ENCODE results near the gene MAST3.

Gene MAST3

DNA sequence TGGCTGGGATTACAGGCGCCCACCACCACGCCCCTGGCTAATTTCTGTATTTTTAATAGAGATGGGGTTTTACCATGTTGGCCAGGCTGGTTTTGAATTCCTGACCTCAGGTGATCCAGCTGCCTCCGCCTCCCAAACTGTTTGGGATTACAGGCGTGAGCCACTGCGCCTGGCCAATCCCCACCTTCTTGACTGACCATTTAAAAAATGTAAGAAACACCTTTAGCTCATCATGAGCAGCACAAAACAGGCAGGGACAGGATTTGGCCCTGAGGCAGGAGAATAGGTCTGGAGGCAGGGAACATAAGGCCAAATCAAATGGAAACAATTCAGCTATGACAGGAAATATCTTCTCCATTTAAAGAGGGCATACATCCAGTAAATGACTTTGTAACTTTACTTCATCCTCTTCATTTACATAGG is 94.1 kb downstream of the MAST3 start:
- DNase-seq (ENCODE audit: low spot score) = no peak

GRCh38 chr19:18192673-18193387 is 95.3 kb downstream of the MAST3 start, which contains the start of gene MPV17L2:
MPV17L2 (plus strand) TSS chr19:18193218; CDS start chr19:18193282, 64 bp downstream.
- peak; percentile 100 for DNase-seq (ENCODE audit: low spot score)

DNA sequence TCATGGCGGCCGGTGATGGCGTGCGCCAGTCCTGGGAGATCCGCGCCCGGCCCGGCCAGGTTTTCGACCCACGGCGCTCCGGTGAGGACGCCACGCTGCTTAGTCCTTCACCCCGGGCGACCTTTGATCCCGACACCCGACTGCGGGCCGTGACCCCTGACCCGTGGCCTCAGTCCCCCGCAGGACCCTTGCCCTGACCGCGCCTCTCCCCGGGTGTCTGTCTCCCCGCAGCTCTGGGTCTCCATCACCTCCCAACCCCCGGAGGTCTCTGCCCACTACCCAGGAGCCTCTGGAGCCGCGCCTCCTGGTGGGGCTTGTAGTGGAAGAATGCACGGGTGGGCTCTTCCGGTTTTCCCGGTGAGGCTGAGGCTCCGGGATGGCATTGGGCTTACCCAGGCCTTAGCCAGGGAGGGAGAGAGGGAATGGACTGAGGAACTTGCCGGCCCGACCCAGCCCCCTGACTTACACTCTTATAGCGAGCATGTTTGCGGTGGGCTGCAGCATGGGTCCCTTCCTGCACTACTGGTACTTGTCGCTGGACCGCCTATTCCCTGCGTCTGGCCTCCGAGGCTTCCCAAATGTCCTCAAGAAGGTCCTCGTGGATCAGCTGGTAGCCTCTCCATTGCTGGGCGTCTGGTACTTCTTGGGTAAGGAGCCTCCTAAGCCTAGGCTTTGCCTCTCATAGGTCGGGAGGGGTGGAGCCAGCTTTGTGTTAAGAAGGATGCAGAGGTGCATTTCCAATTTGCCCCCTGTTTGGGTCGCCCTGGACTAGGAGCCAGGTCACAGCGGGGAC is 96.0 kb downstream of the MAST3 start:
- no peak for DNase-seq (ENCODE audit: low spot score)

- no peak for DNase-seq (ENCODE audit: low spot score)
Observed at GRCh38 chr19:18194181-18194530, 96.6 kb downstream of the MAST3 start.

DNA sequence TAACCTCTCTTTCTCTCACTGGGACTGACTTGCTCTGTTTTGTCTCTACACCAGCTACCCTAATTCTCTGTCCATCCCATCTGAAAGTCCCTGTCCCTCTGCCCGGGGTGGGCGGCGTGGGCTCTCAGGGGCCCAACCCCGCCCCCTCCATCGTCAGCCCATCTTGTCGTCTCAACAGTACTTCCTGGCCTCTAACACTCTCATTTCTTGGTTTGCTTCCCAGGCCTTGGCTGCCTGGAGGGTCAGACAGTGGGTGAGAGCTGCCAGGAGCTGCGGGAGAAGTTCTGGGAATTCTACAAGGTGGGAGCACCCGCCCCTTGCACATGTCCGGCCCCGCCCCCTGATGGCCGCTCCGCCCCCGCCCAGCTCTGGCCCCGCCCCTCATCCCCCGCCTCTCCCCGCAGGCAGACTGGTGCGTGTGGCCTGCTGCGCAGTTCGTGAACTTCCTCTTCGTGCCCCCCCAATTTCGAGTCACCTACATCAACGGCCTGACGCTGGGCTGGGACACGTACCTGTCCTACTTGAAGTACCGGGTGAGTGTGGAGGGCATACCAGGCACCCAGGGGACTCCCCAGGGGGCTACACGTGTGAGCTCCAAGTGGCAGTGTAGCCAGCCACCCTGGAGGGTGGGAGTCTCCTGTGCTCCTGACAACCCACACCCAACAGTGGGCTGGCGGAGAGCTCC is 97.1 kb downstream of the MAST3 start:
- no peak for DNase-seq (ENCODE audit: low spot score)

DNA sequence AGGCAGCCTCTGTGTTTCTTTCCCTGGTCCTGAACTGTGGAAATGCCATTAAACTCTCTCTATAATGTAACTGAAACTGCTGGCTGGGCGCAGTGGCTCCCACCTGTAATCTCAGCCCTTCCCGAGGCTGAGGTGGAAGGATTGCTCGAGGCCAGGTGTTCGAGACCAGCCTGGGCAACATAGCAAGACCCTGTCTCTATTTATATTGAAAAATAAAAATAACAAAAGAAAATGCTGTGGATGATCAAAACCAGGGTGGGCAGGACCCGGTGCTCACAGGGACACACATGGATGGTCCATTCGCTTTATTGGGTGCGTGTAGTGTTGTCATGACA is 98.9 kb downstream of the MAST3 start:
- DNase-seq (ENCODE audit: low spot score) = no peak

GRCh38 chr19:18197306-18197705 is 99.7 kb downstream of the MAST3 start:
- DNase-seq (ENCODE audit: low spot score) = no peak

DNA sequence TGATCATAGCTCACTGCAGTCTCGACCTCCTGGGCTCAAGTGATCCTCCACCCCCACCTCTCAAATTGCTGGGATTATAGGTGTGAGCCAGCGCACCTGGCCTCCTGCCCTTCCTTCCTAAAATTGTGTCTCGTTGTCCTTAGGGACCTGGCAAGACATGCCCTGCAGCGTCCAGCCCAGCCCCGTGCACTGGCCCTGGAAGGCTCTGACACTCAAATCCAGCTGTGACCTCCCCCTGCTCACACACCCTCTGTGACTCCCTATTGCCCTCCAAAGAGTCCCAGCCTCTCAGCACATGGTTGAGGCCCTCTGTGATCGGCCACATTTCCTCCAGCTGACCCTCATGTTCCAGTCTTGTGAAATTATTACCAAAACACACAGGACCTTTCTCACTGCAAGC is 100.4 kb downstream of the MAST3 start:
- no peak for DNase-seq (ENCODE audit: low spot score)

DNA sequence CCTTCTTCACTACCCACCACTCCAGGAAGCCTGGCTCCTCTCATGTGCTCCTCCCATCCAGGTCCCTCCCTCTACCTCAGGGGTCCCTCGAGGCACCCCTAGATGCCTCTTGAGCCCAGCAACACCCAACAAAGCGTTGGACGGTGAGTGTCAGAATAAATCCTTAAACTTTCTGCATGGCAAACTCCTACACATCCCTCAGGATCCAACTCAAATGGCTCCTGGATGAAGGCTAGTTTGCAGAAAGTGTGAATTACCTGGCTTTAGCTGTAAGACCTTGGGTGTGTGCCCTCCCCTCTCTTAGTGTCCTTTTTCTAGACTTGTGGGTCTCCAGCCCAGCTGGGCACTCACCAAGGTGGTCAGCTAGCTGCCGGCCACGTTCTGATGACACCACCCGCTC is 100.8 kb downstream of the MAST3 start:
- DNase-seq (ENCODE audit: low spot score) = no peak

All from activated CD4-positive, alpha-beta T cell treated with anti-CD3 and anti-CD28 coated beads, Interleukin-2, Interleukin-4, amounts not matched to agents 100 ng/mL and 50 ng/mL, durations not matched to agents 16 hours and 8 hours (primary cell).